GM23338 (cell line): ENCODE measurements around the gene RPA3. TPM values are rescaled to one million over a fixed set of nuclear protein-coding genes. Genes with fewer than 3 reads are reported as not detected.

ENCODE experiments used
- ATAC-seq: fragments of 200-7000 bp; cut with Tn5 transposase; 3 replicates; pipeline ENCODE4 v1.9.1; 2020
- DNase-seq: peaks from one replicate; pipeline ENCODE4 v3.0.0-alpha.2; 2015; ENCODE audit warnings: low spot score
- H2AFZ ChIP-seq: fragments of 200-600 bp; sonication (generic); 2 replicates; pipeline ENCODE4 v1.8.0; 2016; ENCODE audit warnings: antibody characterized with exemption, mild to moderate bottlenecking, moderate library complexity
- H3F3A ChIP-seq: fragments of 200-600 bp; sonication (generic); replicated peaks from 2 replicates; pipeline ENCODE4 v1.8.0; 2017; ENCODE audit warnings: antibody characterized with exemption, mixed run types, low read depth
- H3K27ac ChIP-seq: fragments of 200-600 bp; sonication (generic); 2 replicates; pipeline ENCODE4 v1.6.1; 2016; ENCODE audit warnings: low read depth
- H3K27me3 ChIP-seq: fragments of 200-600 bp; sonication (generic); 2 replicates; pipeline ENCODE4 v1.8.0; 2016; ENCODE audit warnings: mild to moderate bottlenecking, mixed run types, moderate library complexity; ENCODE audit not compliant: insufficient read depth
- H3K36me3 ChIP-seq: fragments of 200-600 bp; sonication (generic); 2 replicates; pipeline ENCODE4 v1.8.0; 2016; ENCODE audit warnings: mild to moderate bottlenecking; ENCODE audit not compliant: insufficient read depth
- H3K4me1 ChIP-seq: fragments of 200-600 bp; sonication (generic); 2 replicates; pipeline ENCODE4 v1.8.0; 2016; ENCODE audit warnings: mild to moderate bottlenecking, moderate library complexity; ENCODE audit not compliant: insufficient read depth
- H3K4me2 ChIP-seq: fragments of 200-600 bp; sonication (generic); 2 replicates; pipeline ENCODE4 v1.7.1; 2017; ENCODE audit warnings: mixed run types
- H3K4me3 ChIP-seq: fragments of 200-600 bp; sonication (generic); 2 replicates; pipeline ENCODE4 v1.6.1; 2016; ENCODE audit warnings: mixed run types
- H3K79me2 ChIP-seq: fragments of 200-600 bp; sonication (generic); replicated peaks from 2 replicates; pipeline ENCODE4 v1.8.0; 2017; ENCODE audit warnings: mild to moderate bottlenecking; ENCODE audit not compliant: insufficient read depth
- H3K9me2 ChIP-seq: fragments of 200-600 bp; sonication (generic); 2 replicates; pipeline ENCODE4 v1.8.0; 2017; ENCODE audit not compliant: insufficient read depth
- H4K20me1 ChIP-seq: fragments of 200-600 bp; sonication (generic); replicated peaks from 2 replicates; pipeline ENCODE4 v1.8.0; 2017; ENCODE audit warnings: mild to moderate bottlenecking; ENCODE audit not compliant: insufficient read depth
- H3K27ac Mint-ChIP-seq: 2 replicates; pipeline ENCODE4 v1.8.0; 2020; ENCODE audit warnings: inconsistent platforms, mild to moderate bottlenecking, moderate library complexity, mixed read lengths
- H3K27me3 Mint-ChIP-seq: 3 replicates; pipeline ENCODE4 v1.8.0; 2022; ENCODE audit warnings: low read depth, mild to moderate bottlenecking, moderate library complexity, mixed read lengths, inconsistent platforms; ENCODE audit not compliant: insufficient read depth, poor library complexity
- H3K36me3 Mint-ChIP-seq: 3 replicates; pipeline ENCODE4 v1.8.0; 2021; ENCODE audit warnings: low read depth, mild to moderate bottlenecking, inconsistent platforms, moderate library complexity, mixed read lengths
- H3K4me1 Mint-ChIP-seq: 3 replicates; pipeline ENCODE4 v1.8.0; 2020; ENCODE audit warnings: mild to moderate bottlenecking, inconsistent platforms, mixed read lengths
- H3K4me3 Mint-ChIP-seq: 3 replicates; pipeline ENCODE4 v1.8.0; 2021; ENCODE audit warnings: moderate library complexity, mild to moderate bottlenecking, inconsistent platforms, mixed read lengths
- H3K9me3 Mint-ChIP-seq: 3 replicates; pipeline ENCODE4 v1.8.0; 2020; ENCODE audit warnings: moderate library complexity, mild to moderate bottlenecking, inconsistent platforms, mixed read lengths
- CREB1 ChIP-seq: fragments of 250-450 bp; sonication (Bioruptor Pico); IDR thresholded peaks from 2 replicates; pipeline ENCODE4 v1.5.0; 2020; ENCODE audit warnings: low read depth, mild to moderate bottlenecking, moderate library complexity
- EZH2 ChIP-seq: fragments of 200-600 bp; sonication (generic); IDR thresholded peaks from one replicate; pipeline ENCODE4 v1.8.0; 2017; ENCODE audit warnings: antibody characterized with exemption, mild to moderate bottlenecking, low read depth; ENCODE audit not compliant: unreplicated experiment
- EZH2phosphoT487 ChIP-seq: fragments of 200-600 bp; sonication (generic); IDR thresholded peaks from one replicate; pipeline ENCODE4 v1.8.1; 2018; ENCODE audit warnings: antibody characterized with exemption; ENCODE audit not compliant: unreplicated experiment
- JUNB ChIP-seq: IDR thresholded peaks from one replicate; pipeline ENCODE4 v1.6.1; 2016; ENCODE audit warnings: antibody characterized with exemption; ENCODE audit not compliant: unreplicated experiment
- POLR2AphosphoS5 ChIP-seq: IDR thresholded peaks from 2 replicates; pipeline ENCODE4 v1.6.1; 2016; ENCODE audit warnings: antibody characterized with exemption, low read depth
- REST ChIP-seq: IDR thresholded peaks from one replicate; pipeline ENCODE4 v1.6.1; 2018; ENCODE audit warnings: antibody characterized with exemption; ENCODE audit not compliant: unreplicated experiment
- ZNF114 ChIP-seq: fragments of 250-450 bp; sonication (Bioruptor Pico); IDR thresholded peaks from 2 replicates; pipeline ENCODE4 v1.5.0; 2020; ENCODE audit warnings: mild to moderate bottlenecking, moderate library complexity
- ZNF331 ChIP-seq: fragments of 250-450 bp; sonication (Bioruptor Pico); IDR thresholded peaks from 2 replicates; pipeline ENCODE4 v1.5.0; 2020; ENCODE audit warnings: low read depth, mild to moderate bottlenecking, moderate library complexity
- ZNF462 ChIP-seq: fragments of 250-450 bp; sonication (Bioruptor Pico); IDR thresholded peaks from 2 replicates; pipeline ENCODE4 v1.5.0; 2020; ENCODE audit warnings: mild to moderate bottlenecking, moderate library complexity
- polyA plus RNA-seq: library from polyadenylated mRNA; unstranded; fragments of >200 nt; fragmentation: Nextera tagmentation; extraction: Ambion mirVana; gene quantifications from 2 replicates; pipeline ENCODE4 v1.2.1, GENCODE V29; 2016
- total RNA-seq: library from RNA; depleted of rRNA; stranded (reverse); fragments of >200 nt; shearing (Covaris generic); gene quantifications from 2 replicates; pipeline ENCODE4 v1.2.3, GENCODE V29; 2014
- TF ChIP-seq, protein P1 (sequence below), 2 experiments: fragments of 200-600 bp in 1 of 2; sonication (generic) in 1 of 2; conservative IDR thresholded peaks; 2 replicates each; pipeline versions ENCODE4 v1.5.1 to v1.6.1; 2016 to 2017; ENCODE audit warnings: antibody characterized with exemption in 2 of 2, low read depth in 2 of 2, mild to moderate bottlenecking in 2 of 2, moderate library complexity in 1 of 2
- TF ChIP-seq, protein P2 (sequence below): IDR thresholded peaks from 2 replicates; pipeline ENCODE4 v1.6.1; 2016; ENCODE audit warnings: antibody characterized with exemption

The RPA3 gene
- total and polyA plus RNA-seq, 2 experiments from 2014 or later: 74.9 to 287 TPM

- TF ChIP-seq, protein P1, sequence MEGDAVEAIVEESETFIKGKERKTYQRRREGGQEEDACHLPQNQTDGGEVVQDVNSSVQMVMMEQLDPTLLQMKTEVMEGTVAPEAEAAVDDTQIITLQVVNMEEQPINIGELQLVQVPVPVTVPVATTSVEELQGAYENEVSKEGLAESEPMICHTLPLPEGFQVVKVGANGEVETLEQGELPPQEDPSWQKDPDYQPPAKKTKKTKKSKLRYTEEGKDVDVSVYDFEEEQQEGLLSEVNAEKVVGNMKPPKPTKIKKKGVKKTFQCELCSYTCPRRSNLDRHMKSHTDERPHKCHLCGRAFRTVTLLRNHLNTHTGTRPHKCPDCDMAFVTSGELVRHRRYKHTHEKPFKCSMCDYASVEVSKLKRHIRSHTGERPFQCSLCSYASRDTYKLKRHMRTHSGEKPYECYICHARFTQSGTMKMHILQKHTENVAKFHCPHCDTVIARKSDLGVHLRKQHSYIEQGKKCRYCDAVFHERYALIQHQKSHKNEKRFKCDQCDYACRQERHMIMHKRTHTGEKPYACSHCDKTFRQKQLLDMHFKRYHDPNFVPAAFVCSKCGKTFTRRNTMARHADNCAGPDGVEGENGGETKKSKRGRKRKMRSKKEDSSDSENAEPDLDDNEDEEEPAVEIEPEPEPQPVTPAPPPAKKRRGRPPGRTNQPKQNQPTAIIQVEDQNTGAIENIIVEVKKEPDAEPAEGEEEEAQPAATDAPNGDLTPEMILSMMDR (conservative IDR thresholded peaks at IDR 0.05; ENCODE audit: low read depth in 2 of 2): no peak
- TF ChIP-seq EZH2: no peak
- no peak for TF ChIP-seq CREB1 (CRISPR knock-in tag)
- TF ChIP-seq REST: no peak
- TF ChIP-seq ZNF331 (CRISPR knock-in tag): no peak
- TF ChIP-seq, protein P2, sequence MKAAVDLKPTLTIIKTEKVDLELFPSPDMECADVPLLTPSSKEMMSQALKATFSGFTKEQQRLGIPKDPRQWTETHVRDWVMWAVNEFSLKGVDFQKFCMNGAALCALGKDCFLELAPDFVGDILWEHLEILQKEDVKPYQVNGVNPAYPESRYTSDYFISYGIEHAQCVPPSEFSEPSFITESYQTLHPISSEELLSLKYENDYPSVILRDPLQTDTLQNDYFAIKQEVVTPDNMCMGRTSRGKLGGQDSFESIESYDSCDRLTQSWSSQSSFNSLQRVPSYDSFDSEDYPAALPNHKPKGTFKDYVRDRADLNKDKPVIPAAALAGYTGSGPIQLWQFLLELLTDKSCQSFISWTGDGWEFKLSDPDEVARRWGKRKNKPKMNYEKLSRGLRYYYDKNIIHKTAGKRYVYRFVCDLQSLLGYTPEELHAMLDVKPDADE: no peak
- no peak for TF ChIP-seq ZNF114 (CRISPR knock-in tag)
Observed at GRCh38 chr7:7699970-7700369, 18.4 kb downstream of the RPA3 start (continued).

GRCh38 chr7:7699380-7699779 lies 19.0 kb downstream of the RPA3 start:
- Histone ChIP-seq H3K27me3 (no peaks in the 10 kb centered on the region), H4K20me1 (no peaks in the 10 kb centered on the region), H3K79me2 (no peaks in the 10 kb centered on the region), H3K4me3 (no peak overlapping the region), H3K27ac (no peak overlapping the region), H3K4me2 (no peak overlapping the region), H3K36me3 (no peaks in the 10 kb centered on the region), H3K4me1 (no peaks in the 10 kb centered on the region), H3F3A (no peaks in the 10 kb centered on the region), H2AFZ (no peak overlapping the region), H3K9me2 (no peaks in the 10 kb centered on the region)
- peaks cover 2% of the 10 kb centered on the region for H3K27me3 Mint-ChIP-seq
- TF ChIP-seq EZH2phosphoT487: no peak
- TF ChIP-seq EZH2: no peak
- TF ChIP-seq JUNB: no peak
- TF ChIP-seq ZNF114 (CRISPR knock-in tag): no peak
- TF ChIP-seq POLR2AphosphoS5: no peak
- no peak for TF ChIP-seq ZNF462
- TF ChIP-seq CREB1 (CRISPR knock-in tag): no peak
- no peak overlapping the region for H3K27ac Mint-ChIP-seq
- H3K36me3 Mint-ChIP-seq: no peaks in the 10 kb centered on the region
- ATAC-seq: no peak
- H3K4me1 Mint-ChIP-seq: peaks cover 14% of the 10 kb centered on the region
- no peaks in the 10 kb centered on the region for H3K9me3 Mint-ChIP-seq
- H3K4me3 Mint-ChIP-seq: no peak overlapping the region
- no peak for DNase-seq
